Left colon (tissue), 2 donors: ENCODE measurements around the gene SPATS1. TPM values are rescaled to one million over a fixed set of nuclear protein-coding genes. Genes with fewer than 3 reads are reported as not detected.
"Not testable (repeated sequence)": the region's sequence is repeated elsewhere in the genome, so short reads cannot be mapped to it uniquely, and the experiment has no call there.

ENCODE experiments used
- ATAC-seq: fragments of 200-7000 bp; cut with Tn5 transposase; one replicate; pipeline ENCODE4 v1.9.1; 2020; ENCODE audit warnings: mild to moderate bottlenecking, moderate library complexity
- DNase-seq, 2 donors: peaks; one replicate each; pipeline ENCODE4 v3.0.0-alpha.2; 2020
- intact Hi-C, 2 donors: fragments of 100-400 bp; cut with DNase I in 1 of 2; cut with micrococcal nuclease in 1 of 2; formaldehyde crosslinking; loops; one replicate each; pipeline versions ENCODE4 v1.11.2 to v1.14.0; 2022; cut with DNase I, micrococcal nuclease
- total RNA-seq, 2 donors: library from RNA; stranded (reverse); fragmentation: NEBNext Ultra II Directional; extraction: Animal tissue kit (Norgen Biotek cat#: 25700); gene quantifications; one replicate each; pipeline ENCODE4 v1.2.1, GENCODE V29; 2021
- donor health status: DM: no; HTN: no; CAD: no.
- donor health status: DM: yes; HTN: yes; CAD: no.

SPATS1 gene
- total RNA-seq, 2 donors from 2014 or later, result not detected

DNA sequence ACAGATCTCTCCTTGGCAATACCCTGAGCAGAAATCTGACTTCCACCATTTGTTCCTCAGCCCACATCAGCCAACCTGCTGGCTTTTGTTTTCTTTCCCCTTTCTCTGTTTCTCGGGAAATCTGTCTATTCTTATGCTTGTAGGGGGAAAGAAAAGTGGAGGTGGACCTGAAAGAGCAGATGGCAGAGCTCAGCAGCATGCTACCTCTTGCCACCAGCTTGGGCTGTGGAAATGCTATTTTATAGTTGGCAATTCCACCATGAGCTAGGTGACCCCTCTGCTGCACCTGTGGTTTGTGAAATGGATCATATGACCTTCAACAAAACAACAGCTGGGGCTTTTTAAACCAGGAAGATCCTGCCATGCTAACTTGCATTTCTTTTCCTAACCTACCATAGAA is 6.8 kb upstream of the SPATS1 start:
- intact Hi-C loops, result loop anchor here in 1 of 2 donors (5.0 to 10.0 kb wide), 2 partner anchors 68 to 171 kb away; partner anchors contain the start of gene NFKBIE
- DNase-seq (no peak), ATAC-seq (no peak)

DNA sequence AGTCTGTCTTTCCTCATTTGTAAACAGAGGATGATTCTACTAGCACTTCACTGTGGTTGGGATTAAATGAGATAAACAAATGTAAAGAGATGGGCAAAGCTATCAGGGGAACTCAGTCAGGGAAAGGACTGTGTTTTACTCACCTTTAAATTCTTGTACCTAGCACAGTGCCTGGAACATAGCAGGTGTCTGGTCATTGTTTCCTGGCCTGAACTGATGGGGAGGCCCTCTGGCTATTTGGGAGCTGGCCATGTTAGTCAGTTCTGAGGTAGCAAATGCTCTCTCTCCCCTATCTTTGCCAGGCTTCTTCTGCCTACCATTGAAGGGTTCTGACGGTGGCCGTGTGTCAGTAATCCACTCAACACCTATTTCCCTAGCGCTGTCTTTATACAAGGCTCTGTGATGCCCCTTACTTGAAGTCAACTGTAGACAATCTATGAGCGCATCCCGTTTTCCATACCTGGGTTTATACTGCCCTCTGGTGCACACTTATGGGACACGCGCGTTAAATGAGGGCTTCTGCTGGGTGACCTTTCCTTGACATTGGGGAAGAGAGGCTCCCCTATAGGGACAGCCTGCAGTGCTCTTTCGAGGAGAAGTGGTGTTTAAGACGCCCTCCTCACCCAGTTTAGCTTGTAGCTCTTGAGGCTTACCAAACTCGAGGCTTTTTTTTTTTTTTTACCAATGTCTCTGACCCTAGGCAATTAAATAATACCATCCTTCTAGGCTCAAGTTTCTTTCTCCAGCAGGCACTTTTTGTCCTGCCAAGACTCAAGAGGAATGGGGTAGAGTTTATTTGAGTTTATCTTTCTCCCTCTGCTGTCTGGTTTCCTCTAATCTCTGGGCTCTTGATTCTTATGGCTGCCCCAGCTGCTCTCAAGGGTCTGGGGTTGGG is 4.0 kb upstream of the SPATS1 start:
- ATAC-seq (peak; percentile 92), DNase-seq (peak in 1 of 2 donors; percentile 66)
- intact Hi-C loops, result loop anchor here in 1 of 2 donors (5.0 to 10.0 kb wide), 2 partner anchors 71 to 174 kb away; partner anchors contain the start of gene NFKBIE

DNA sequence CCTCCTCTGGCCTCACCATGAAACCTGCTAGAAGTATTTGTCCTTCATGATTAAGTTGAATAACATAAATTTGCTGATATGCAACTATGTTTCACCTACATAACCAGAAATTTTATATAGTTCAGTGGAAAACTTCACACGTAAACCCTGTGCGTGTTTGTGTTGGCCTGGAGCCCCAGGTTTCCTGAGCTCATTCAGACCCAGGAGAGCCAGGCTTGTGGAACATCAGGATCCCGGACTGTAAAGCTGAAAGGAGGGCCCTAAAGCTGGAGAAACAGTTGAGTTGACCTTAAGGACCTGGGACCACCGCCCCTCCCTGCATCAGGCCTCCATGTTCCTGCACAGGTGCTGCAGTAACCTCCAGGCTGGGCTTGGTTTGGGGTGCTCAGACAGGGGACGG is 3.1 kb upstream of the SPATS1 start:
- no peak for ATAC-seq
- DNase-seq, result no peak
- intact Hi-C loops, result loop anchor here in 1 of 2 donors (5.0 to 10.0 kb wide), 2 partner anchors 72 to 174 kb away; partner anchors contain the start of gene NFKBIE

DNA sequence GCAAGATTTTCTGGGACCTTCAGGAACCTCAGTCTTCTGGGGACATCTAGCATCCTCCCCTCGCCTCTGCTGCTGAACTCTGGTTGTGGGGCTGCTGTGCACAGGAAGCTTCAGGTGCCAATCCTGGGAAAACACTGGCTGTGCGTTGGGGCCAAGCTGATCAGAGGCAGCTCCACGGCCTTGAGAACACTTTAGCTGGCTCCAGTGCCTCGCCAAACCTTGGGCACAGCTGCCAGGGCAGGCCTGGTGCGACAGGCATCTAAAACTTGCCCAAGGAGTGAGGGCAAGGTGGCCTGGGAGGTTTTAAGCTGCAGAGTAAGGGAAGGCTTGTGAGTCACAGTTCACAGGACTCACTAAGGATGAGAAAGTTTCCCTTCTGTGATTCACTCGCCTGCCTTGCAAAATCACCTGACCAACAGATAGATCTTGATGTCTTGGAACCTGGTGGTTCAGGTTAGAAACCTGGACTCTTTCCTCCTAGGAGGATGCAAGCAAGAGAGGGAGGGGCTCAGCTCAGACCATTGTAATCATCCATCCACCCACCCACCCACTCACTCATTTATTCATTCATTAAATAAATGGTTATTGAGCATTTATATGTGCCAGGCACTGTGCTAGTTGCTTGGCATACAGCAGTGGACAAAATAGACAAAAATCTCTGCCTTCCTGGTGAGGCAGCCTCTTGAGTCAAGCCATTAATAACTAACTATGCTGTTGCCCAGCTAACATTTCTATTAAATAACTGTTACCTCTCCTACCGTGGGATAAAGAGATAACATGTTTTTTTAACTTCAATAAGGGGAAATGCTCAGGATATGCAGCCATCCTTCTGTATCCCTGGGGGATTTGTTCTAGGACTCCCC is 2.5 kb upstream of the SPATS1 start:
- ATAC-seq, result no peak
- intact Hi-C loops, result loop anchor here in 1 of 2 donors (5.0 to 10.0 kb wide), 2 partner anchors 73 to 175 kb away; partner anchors contain the start of gene NFKBIE
- no peak for DNase-seq

DNA sequence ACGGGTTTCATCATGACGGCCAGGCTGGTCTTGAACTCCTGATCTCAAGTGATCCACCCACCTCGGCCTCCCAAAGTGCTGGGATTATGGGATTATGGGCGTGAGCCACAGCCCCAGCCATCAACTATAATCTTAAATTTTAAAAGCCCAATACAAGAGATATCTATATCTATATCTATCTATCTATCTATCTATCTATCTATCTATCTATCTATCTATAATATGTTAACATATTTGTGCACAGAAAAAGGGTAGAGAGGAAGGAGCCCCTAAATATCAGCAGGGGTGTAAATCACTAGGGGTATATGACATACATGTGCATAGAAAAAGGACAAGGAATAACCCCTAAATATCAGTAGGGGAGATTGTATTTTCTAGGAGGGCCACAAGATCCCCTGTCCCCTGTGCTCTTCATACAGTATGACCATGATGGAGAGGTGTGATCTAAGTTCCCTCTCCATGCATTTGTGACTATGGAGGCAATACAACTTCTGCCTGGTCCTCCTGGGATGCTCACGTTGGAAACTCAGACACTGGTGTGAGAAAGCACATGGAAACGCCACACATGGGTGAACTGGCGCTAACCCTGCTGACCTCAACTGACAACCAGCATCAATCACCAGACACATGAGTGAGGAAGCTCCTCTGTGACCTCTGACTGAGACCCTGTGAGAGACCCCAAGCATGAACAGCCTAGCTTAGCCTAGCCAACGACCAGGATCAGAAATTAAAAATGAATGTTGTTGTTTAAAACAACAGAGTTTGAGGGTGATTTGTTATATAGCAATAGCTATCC is 1.2 kb upstream of the SPATS1 start:
- ATAC-seq (no peak), DNase-seq (no peak)
- intact Hi-C loops, result no loop called here

DNA sequence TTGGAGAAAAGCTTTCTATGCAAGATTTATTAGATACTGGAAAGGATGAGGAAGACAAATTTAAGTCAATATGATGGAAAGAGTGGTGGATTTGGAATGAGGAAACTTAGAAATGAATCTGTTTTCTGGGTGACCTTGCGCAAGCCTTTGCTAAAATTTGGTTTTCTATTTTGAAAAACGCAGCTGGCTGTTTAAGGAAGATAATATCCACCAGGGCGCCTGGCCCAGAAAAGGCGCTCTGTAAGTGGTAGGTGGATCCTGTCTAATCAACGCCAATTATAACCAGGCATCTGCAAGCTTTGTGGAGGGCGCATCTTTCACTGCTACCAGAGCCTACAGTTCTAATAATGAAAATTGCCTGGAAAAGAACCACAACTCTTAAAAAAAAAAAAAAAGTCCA is 398 bp upstream of the SPATS1 start:
- intact Hi-C loops, result no loop called here
- ATAC-seq, result no peak
- DNase-seq, result no peak

DNA sequence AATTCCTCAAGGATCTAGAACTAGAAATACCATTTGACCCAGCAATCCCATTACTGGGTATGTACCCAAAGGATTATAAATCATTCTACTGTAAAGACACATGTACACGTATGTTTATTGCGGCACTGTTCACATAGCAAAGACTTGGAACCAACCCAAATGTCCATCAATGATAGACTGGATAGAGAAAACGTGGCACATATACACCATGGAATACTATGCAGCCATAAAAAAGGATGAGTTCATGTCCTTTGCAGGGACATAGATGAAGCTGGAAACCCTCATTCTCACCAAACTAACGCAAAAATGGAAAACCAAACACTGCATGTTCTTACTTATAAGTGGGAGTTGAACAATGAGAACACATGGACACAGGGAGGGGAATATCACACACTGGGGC is 4.4 kb downstream of the SPATS1 start:
- ATAC-seq, intact Hi-C loops, DNase-seq: not testable (repeated sequence)

DNA sequence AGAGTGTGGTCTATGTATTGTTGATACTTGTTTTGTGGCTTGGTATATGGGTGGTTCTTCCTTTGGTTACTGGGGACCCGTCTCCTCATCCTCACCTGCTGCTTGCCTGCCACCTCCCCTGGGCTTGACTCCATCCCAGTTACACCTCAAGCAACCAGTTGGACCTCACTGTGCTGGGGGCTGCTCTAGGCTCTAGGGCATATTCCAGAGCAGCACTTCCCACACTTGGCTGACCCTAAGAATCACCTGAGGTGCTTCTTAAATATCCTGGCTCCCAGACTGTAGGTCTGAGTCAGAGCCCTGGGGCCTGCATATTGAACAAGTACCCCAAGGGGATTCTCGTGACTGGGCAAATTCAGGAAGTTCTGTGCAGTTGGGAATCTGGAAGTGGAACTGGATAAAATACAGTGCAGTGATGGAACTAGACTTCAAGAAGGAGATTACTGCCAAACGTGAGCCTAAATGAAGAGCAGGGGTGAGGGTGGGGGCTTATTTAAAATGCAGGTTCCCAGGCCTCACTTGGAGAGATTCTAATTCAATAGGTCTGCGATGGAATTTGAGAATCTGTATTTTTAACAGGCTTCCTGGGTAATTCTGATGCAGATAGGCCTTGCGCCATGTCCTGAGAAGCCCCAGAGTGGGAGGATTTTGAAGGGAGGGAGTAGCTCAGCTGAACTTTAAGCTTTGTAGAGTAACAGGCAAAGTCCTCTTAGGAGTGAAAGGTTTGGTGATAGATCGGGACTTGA is 7.6 kb downstream of the SPATS1 start:
- intact Hi-C loops, result no loop called here
- ATAC-seq (peak; percentile 33), DNase-seq (no peak)

DNA sequence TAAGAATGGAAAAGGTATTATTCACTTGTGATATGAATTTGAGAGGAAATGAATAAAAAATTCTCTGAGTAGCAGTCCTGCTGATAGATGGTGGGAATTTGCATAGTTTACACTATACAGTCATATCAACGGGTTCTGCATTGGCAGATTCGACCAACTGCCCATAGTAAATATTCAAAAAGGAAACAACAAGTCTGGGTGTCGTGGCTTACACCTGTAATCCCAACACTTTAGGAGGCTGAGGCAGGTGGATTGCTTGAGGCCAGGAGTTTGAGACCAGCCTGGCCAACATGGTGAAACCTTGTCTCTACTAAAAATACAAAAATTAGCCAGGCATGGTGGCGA is 8.2 kb downstream of the SPATS1 start:
- intact Hi-C loops, ATAC-seq, DNase-seq: not testable (repeated sequence)

DNA sequence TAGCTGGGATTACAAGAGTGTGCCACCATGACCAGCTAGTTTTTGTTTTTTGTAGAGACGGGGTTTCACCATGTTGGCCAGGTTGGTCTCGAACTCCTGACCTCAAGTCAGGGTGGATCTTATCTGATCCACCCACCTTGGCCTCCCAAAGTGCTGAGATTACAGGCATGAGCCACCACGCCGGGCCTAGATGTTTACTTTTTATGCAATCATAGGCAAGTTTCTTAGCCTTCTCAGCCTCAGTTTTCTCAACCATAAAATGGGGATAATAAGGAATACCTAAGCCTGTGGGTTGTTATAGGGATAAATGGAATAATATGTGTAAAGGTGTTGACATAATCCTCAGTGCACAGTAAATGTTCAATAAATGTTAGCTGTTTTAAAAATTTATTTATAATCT is 9.8 kb downstream of the SPATS1 start:
- DNase-seq (no peak), ATAC-seq (no peak)
- intact Hi-C loops, result no loop called here

DNA sequence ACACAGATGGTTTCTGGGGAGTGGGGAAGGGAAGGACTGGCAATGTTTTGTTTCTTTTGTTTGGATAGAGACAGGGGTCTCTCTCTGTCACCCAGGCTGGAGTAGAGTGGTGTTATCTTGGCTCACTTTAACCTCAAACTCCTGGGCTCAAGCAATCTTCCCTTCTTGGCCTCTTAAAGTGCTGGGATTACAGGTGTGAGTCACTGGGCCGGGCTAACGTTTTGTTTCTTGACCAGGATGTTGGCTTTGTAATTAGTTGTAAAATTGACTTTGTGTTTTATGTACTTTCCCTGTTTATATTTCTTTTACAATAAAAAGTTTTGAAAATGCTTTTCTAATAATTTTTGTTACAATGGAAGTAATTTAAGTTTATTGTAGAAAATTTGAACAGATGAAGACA is 10.9 kb downstream of the SPATS1 start:
- ATAC-seq (peak; percentile 87), DNase-seq (peak in 1 of 2 donors; percentile 32)
- intact Hi-C loops, result no loop called here

DNA sequence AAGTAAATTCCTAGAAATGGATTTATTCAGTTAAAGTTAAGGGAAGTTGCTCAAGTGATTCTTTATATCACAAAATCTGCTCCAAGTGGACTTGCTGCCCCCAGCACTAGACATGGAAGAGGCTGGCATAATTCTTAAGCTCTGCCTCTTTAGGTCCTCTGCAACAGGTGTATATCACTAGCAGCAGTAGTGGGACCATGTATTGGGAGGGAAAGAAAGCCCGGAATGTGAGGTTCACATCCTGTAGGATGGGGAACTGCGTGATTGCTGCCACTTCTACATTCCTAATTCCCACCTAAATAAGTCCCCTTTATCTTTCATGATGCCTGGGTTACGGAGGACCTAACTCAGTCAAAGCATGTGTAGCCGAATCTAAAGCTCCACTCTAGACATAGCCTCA is 13.2 kb downstream of the SPATS1 start:
- intact Hi-C loops, result no loop called here
- DNase-seq, result no peak
- ATAC-seq, result no peak

DNA sequence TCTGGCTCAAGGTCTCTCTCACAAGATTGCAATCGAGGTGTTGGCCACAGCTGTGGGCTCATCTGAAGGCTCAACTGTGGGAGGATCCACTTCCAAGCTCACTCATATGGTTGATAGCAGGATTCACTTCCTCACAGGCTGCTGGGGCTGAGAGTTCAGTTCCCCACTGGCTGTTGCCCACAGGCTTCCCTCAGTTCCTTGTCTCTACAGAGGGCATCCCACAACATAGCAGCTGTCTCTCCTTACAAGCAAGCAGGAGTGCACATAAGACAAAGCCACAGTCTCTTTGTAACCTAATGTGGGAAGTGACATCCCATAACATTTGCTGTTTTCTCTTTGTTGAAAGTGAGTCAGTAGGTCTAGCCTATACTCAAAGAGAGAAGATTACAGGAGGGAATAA is 14.0 kb downstream of the SPATS1 start:
- ATAC-seq (no peak), DNase-seq (no peak)
- intact Hi-C loops, result no loop called here

DNA sequence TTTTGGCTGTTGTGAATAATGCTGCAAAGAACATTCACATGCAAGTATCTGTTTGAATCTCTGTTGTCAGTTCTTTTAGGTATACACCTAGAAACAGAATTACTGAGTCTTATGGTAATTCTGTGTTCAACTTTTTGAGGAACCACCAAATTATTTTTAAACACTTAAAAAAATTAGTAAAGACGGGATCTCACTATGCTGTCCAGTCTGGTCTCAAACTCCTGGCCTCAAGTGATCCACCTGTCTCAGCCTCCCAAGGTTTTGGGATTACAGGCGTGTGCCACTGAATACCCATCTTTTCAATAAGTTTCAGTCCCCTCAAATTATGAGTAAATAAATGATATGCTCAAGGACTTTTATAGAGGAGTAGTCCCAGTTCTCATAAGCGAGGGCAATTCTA is 17.5 kb downstream of the SPATS1 start:
- ATAC-seq (no peak), DNase-seq (no peak)
- intact Hi-C loops, result no loop called here

DNA sequence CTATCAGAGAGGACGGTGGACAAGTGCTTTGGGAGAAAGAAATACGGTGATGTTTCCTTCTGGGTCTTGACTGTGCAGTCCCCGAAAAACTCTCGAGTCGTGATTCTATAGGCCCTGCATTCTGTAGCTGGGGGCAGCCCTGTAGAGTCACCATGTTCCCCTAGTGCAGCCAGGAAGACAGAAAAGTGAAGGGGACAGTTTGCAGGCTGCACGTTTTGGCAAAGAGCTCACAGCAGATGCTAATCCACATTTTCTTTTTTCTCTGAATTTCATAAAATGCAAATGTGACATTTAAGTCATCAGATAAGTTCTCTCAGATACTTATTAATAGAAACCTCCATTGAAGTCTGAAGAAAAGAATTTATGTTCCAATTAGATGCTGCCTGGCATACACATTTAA is 19.5 kb downstream of the SPATS1 start:
- no peak for DNase-seq
- no peak for ATAC-seq
- intact Hi-C loops, result no loop called here

DNA sequence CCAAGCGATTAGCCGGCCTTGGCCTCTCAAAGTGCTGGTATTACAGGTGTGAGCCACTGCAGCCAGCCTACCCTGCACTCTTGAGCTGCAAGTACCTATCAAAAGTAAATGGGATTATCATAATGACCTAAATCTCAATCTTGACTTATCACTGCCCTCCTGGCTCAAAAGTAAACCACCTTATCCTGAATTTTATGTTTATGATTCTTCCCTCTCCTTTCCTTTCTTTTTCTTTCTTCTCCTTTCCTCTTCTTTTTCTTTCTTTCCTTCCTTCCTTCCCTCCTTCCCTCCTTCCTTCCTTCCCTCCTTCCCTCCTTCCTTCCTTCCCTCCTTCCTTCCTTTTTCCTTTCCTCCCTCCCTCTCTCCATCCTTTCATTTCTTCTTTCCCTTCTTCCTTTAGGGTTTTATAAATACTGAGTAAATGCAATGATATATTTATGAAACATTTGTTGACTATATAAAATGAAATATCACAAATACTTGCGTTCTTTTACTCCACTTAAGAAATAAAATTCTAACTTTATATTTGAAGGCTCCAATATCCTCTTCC is 21.0 kb downstream of the SPATS1 start:
- no peak for ATAC-seq
- no peak for DNase-seq
- intact Hi-C loops, result no loop called here

DNA sequence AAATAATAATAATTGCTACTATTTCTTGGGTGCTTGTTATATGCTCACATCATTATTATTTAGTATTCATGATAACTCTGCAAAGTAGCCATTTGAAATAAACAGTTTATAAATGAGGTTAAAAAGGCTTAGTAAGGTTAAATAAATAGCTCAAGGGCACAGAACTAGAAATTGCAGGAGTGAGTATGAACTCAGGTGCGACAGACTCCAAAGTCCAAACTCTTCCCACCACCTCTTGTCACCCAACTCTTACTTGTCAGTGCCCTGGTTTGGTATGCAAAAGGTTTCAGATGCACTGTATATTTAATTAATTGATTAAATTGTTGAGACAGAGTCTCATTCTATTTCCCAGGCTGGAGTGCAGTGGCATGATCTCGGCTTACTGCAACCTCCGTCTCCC is 24.3 kb downstream of the SPATS1 start:
- ATAC-seq, result no peak
- no peak for DNase-seq
- intact Hi-C loops, result no loop called here

DNA sequence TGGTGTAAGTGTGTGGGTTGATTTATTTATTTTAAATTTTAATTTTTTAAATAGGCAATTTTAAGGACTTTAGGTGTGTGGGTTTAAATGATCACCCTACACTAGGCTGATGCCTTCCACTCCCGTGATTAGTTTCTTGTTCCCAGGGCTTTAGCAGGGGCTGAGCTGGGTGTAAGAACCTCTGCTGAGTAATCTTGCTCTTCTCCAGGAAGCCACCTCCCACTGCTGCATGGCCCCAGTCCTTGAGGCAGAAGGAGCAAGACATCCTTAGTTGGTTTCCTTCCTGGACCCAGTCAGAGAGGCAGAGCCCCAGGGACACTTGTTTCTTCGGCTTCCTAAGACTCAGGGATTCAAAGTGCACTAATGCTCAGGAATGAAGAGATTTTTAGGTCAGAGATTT is 25.2 kb downstream of the SPATS1 start:
- intact Hi-C loops, result no loop called here
- no peak for ATAC-seq
- no peak for DNase-seq
